OCI-LY7 (cell line): Measurements from ENCODE around the gene AUTS2. TPM values are rescaled to one million over a fixed set of nuclear protein-coding genes. Genes with fewer than 3 reads are reported as not detected.

ENCODE experiments used
- BruUV-seq: library from RNA; stranded (reverse); fragments of 400-500 nt; replicated peaks from 2 replicates; lab custom pipeline; 2021; lab: Mats Ljungman, UMichigan
- CTCF ChIA-PET: fragments of 300-600 bp; sonication (Branson Sonifier 250); formaldehyde crosslinking; loops from one replicate; lab custom pipeline; 2022; ENCODE audit warnings: antibody characterized with exemption; ENCODE audit not compliant: unreplicated experiment; lab: Charles Lee
- POLR2A ChIA-PET: fragments of 300-600 bp; sonication (Branson Sonifier 250); formaldehyde crosslinking; loops from one replicate; lab custom pipeline; 2022; ENCODE audit warnings: antibody characterized with exemption; lab: Charles Lee
- DNase-seq: peaks from one replicate; pipeline ENCODE4 v3.0.0-alpha.2; 2015; ENCODE audit warnings: low spot score
- H2AFZ ChIP-seq: fragments of 200-600 bp; sonication (generic), shearing (Covaris generic); 2 replicates; pipeline ENCODE4 v1.6.1; 2014; ENCODE audit warnings: mild to moderate bottlenecking, antibody characterized with exemption, low read length, moderate library complexity
- H3K27ac ChIP-seq: fragments of 200-600 bp; sonication (generic); 2 replicates; pipeline ENCODE4 v1.5.1; 2014; ENCODE audit warnings: mixed run types, low read depth, mild to moderate bottlenecking, moderate library complexity, low read length, inconsistent platforms; ENCODE audit not compliant: poor library complexity, severe bottlenecking
- H3K36me3 ChIP-seq: fragments of 200-600 bp; sonication (generic); 2 replicates; pipeline ENCODE4 v1.6.1; 2014; ENCODE audit warnings: mild to moderate bottlenecking, antibody characterized with exemption, low read length, moderate library complexity, mixed read lengths; ENCODE audit not compliant: insufficient read depth
- H3K4me1 ChIP-seq: fragments of 200-600 bp; sonication (generic); 2 replicates; pipeline ENCODE4 v1.5.1; 2014; ENCODE audit warnings: mild to moderate bottlenecking, low read length; ENCODE audit not compliant: insufficient read depth, poor library complexity, severe bottlenecking
- H3K4me2 ChIP-seq: fragments of 200-600 bp; sonication (generic); 2 replicates; pipeline ENCODE4 v1.6.1; 2014; ENCODE audit warnings: mild to moderate bottlenecking, low read length
- H3K4me3 ChIP-seq: fragments of 200-600 bp; sonication (generic); 2 replicates; pipeline ENCODE4 v1.5.1; 2014; ENCODE audit warnings: mild to moderate bottlenecking, low read depth, low read length; ENCODE audit not compliant: poor library complexity, severe bottlenecking
- H3K79me2 ChIP-seq: fragments of 200-600 bp; sonication (generic); 2 replicates; pipeline ENCODE4 v1.6.1; 2016; ENCODE audit warnings: low read depth, mild to moderate bottlenecking, low read length, moderate library complexity, mixed read lengths; ENCODE audit not compliant: insufficient read depth
- H3K9me2 ChIP-seq: fragments of 200-600 bp; sonication (generic); 2 replicates; pipeline ENCODE4 v1.6.1; 2016; ENCODE audit warnings: mild to moderate bottlenecking, low read length, mixed read lengths; ENCODE audit not compliant: insufficient read depth
- H3K9me3 ChIP-seq: fragments of 200-600 bp; sonication (generic); 2 replicates; pipeline ENCODE4 v1.6.1; 2014; ENCODE audit warnings: mild to moderate bottlenecking, mixed run types, low read length, mixed read lengths
- H4K20me1 ChIP-seq: fragments of 200-600 bp; sonication (generic); 2 replicates; pipeline ENCODE4 v1.6.1; 2014; ENCODE audit warnings: mild to moderate bottlenecking, antibody characterized with exemption, low read length, moderate library complexity, mixed read lengths; ENCODE audit not compliant: insufficient read depth
- CTCF ChIP-seq: fragments of 200-600 bp; sonication (generic); conservative IDR thresholded peaks from 2 replicates; pipeline ENCODE4 v1.5.1; 2014; ENCODE audit warnings: mild to moderate bottlenecking, antibody characterized with exemption, low read length, moderate library complexity, mixed read lengths
- EZH2phosphoT487 ChIP-seq: fragments of 200-600 bp; sonication (generic); IDR thresholded peaks from 2 replicates; pipeline ENCODE4 v1.6.1; 2018; ENCODE audit warnings: low read depth, borderline replicate concordance, mild to moderate bottlenecking, mixed run types, antibody characterized with exemption, low read length, moderate library complexity, mixed read lengths
- intact Hi-C: fragments of 100-400 bp; cut with micrococcal nuclease; formaldehyde crosslinking; loops from one replicate; pipeline ENCODE4 v1.10.0; 2022; ENCODE audit not compliant: unreplicated experiment
- total RNA-seq, 2 experiments: library from RNA; depleted of rRNA in 1 of 2; stranded (reverse); fragments of >200 nt in 1 of 2; shearing (Covaris generic) in 1 of 2; gene quantifications; 2 replicates each; pipeline ENCODE4 v1.2.3, GENCODE V29; 2014 to 2022

AUTS2 gene
- total RNA-seq, 2 experiments from 2014 or later, result 37.9 to 78.5 TPM

GRCh38 chr7:69751026-69751425 is 152.8 kb downstream of the AUTS2 start:
- Histone ChIP-seq H2AFZ (no peak overlapping the region), H3K4me1 (peaks cover 91% of the 10 kb centered on the region), H4K20me1 (0 out of 2 replicates have a peak, but pooled peaks cover 3% of the 10 kb centered on the region), H3K9me3 (no peaks in the 10 kb centered on the region), H3K4me2 (peak overlapping the region; percentile 53), H3K79me2 (peaks cover 88% of the 10 kb centered on the region), H3K9me2 (no peaks in the 10 kb centered on the region), H3K27ac (peak overlapping the region; percentile 43), H3K4me3 (peak overlapping the region; percentile 6), H3K36me3 (no peaks in the 10 kb centered on the region)
- no peak for DNase-seq
- CTCF ChIA-PET, result no interaction called here
- POLR2A ChIA-PET, result no interaction called here
- no TSS peak for BruUV-seq
- no peak for TF ChIP-seq EZH2phosphoT487
- TF ChIP-seq CTCF, result no peak
- intact Hi-C loops, result no loop called here

- Histone ChIP-seq H4K20me1 (0 out of 2 replicates have a peak, but pooled peaks cover 3% of the 10 kb centered on the region), H3K27ac (peak overlapping the region; percentile 78), H3K36me3 (no peaks in the 10 kb centered on the region), H3K79me2 (peaks cover 96% of the 10 kb centered on the region), H3K4me2 (peak overlapping the region; percentile 74), H3K9me2 (no peaks in the 10 kb centered on the region), H3K4me1 (peaks cover 97% of the 10 kb centered on the region), H3K4me3 (peak overlapping the region; percentile 45), H3K9me3 (no peaks in the 10 kb centered on the region), H2AFZ (no peak overlapping the region)
- no TSS peak for BruUV-seq
- ChIA-PET POLR2A (interaction anchor here (0.7 to 2.2 kb wide), 9 partner anchors 11 to 158 kb away, joined by 3 to 6 read pairs (median 3); no protein-coding TSS in a partner anchor), CTCF (interaction anchor here (0.5 kb wide), 1 partner anchor 18 kb away, joined by 3 read pairs; no protein-coding TSS in a partner anchor)
- intact Hi-C loops, result no loop called here
- no peak for DNase-seq
- TF ChIP-seq CTCF (no peak), EZH2phosphoT487 (no peak)
These were observed 155.7 kb downstream of the AUTS2 start for GRCh38 chr7:69753981-69754380.

GRCh38 chr7:69754476-69754875 is 156.2 kb downstream of the AUTS2 start:
- DNase-seq, result peak; percentile 74
- Histone ChIP-seq H3K4me1 (peaks cover 96% of the 10 kb centered on the region), H3K27ac (peak overlapping the region; percentile 78), H3K4me3 (peak overlapping the region; percentile 45), H3K36me3 (no peaks in the 10 kb centered on the region), H3K9me3 (no peaks in the 10 kb centered on the region), H3K4me2 (peak overlapping the region; percentile 74), H2AFZ (no peak overlapping the region), H3K79me2 (peaks cover 95% of the 10 kb centered on the region), H3K9me2 (no peaks in the 10 kb centered on the region), H4K20me1 (0 out of 2 replicates have a peak, but pooled peaks cover 3% of the 10 kb centered on the region)
- intact Hi-C loops, result no loop called here
- ChIA-PET POLR2A (interaction anchor here (0.6 to 2.2 kb wide), 8 partner anchors 12 to 133 kb away, joined by 3 to 6 read pairs (median 3); no protein-coding TSS in a partner anchor), CTCF (interaction anchor here (0.5 kb wide), 1 partner anchor 19 kb away, joined by 3 read pairs; no protein-coding TSS in a partner anchor)
- no peak for TF ChIP-seq EZH2phosphoT487
- no TSS peak for BruUV-seq
